ENCODE data around the gene TXNDC11.

Gene TXNDC11

DNA sequence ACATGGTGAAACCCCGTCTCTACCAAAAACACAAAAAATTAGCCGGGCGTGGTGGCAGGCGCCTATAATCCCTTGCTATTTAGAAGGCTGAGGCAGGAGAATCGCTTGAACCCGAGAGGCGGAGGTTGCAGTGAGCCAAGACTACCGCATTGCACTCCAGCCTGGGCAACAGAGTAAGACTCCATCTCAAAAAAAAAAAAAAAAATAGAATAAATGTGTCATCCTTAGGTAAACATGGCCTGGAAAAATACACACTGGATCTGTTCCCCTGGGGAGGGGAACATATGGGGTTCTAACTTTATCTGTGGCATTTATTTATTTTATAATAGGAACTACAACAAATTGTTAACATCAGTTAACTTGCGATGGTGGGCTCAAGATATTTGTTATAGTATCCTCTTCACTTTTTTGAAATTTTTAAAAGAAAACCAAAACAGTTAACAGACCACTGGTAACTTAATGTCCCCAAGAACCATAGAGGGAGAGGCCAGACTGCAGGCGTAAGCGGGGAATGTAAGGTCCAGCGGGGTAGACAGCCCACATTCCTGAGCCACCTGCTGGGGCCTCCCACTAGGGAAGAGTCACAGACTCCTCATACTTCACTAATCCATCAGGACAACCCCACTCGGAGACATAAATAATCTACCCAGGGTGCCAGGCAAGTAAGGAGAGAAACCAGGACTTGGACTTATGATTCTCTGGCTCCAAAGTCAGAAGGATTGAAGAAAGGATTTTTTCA lies 12.5 kb upstream of the TXNDC11 start:
- DNase-seq (ENCODE audit: low spot score), result no peak

GRCh38 chr16:11752856-11753255 lies 10.2 kb upstream of the TXNDC11 start:
- no peak for DNase-seq (ENCODE audit: low spot score)

- DNase-seq (ENCODE audit: low spot score), result no peak
Measured at GRCh38 chr16:11750056-11750455, 7.4 kb upstream of the TXNDC11 start.

GRCh38 chr16:11748404-11749254 lies 6.0 kb upstream of the TXNDC11 start:
- DNase-seq (ENCODE audit: low spot score), result no peak

- DNase-seq (ENCODE audit: low spot score), result no peak
Measured at GRCh38 chr16:11747949-11748403, 5.3 kb upstream of the TXNDC11 start.

DNA sequence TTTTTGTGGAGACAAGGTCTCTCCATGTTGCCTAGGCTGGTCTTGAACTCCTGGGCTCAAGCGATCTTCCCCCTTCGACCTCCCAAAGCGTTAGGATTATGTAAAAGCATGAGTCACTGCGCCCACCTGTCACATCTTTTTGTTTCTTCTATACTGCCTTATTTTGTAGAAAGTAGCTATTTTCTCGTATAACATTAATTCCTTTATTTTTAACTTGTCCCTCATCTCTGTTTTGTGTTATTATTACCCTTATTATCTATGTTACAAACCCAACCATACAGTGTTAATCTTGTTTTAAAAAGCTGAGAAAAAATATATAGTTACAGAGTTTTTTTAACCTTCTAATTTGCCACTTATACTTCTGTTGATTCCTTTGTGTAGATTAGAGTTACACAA lies 1.4 kb upstream of the TXNDC11 start:
- no peak for DNase-seq (ENCODE audit: low spot score)

DNA sequence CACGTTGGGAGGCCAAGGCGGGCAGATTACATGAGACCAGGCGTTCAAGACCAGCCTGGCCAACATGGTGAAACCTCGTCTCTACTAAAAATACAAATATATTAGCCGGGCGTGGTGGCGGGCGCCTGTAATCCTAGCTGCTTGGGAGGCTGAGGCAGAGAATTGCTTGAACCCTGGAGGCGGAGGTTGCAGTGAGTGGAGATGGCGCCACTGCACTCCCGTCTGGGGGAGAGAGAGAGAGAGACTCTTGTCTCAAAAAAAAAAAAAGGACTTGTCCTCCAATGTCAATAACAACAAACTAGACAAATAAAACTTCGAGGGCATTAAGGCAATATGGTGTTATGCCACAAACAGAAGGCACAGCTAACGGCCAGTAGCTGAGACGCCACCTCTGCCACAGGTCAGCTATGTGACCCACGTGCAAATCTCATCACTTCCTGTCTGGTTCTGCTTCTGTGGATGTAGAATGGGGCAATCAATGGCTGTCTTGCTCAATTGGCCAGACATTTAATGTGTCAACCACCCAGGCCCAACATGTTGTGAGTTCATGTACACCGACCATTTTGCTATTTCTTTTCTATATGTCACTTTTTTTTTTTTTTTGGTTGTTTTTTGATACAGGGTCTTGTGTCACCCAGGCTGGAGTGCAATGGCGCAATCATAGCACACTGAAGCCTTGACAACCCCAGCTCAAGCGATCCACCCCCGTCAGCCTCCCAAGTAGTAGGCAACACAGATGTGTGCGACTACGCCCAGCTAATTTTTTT lies 834 bp upstream of the TXNDC11 start:
- peak; percentile 51 for DNase-seq (ENCODE audit: low spot score)

- DNase-seq (ENCODE audit: low spot score), result peak; percentile 44
Measured at GRCh38 chr16:11742093-11742535, 543 bp downstream of the TXNDC11 start.

DNA sequence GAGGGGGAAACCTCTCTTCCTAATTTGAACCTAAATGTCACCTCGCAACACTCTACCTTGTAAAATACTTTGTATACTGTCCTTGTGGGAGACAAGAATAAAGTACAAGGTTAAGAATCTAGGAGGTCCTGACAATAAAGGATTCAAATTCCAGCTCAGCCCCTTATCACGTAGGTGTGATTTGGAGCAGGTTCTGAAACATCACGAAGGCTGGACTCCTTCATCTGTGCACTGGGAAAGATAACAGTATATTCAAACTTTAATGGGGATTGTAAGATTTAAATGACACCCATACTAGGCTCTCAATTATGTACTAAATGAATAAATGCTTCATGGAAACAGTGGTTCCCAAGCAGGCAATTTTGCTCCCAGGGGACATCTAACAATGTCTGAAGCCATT lies 2.1 kb downstream of the TXNDC11 start:
- DNase-seq (ENCODE audit: low spot score), result no peak

DNA sequence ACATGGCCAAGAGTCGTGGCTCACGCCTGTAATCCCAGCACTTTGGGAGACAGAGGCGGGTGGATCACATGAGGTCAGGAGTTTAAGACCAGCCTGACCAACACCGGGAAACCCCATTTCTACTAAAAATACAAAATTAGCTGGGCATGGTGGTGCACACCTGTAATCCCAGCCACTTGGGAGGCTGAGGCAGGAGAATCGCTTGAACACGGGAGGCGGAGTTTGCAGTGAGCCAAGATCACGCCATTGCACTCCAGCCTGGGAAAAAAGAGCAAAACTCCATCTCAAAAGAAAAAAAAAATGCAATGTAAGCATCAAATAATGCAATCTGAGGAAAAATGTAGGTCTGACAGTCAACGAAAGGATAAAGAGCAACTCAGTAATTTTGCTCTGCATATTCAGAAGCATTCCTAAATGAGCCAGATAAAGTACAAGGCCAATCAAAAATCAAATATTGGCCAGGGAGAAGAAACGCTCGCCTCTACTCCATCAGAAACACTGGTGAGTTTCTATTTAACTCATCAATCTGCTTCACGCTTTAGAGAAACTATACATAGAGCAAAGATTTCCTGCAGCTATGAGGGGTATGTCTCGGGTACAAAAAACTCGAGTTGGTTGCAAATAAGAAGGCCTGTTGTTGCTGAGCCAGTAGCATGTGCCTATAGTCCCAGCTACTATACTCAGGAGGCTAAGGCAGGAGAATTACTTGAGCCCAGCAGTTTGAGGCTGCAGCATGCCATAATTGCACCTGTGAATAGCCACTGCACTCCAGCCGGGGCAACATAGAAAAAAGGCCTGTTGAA lies 3.7 kb downstream of the TXNDC11 start:
- peak; percentile 61 for DNase-seq (ENCODE audit: low spot score)

DNA sequence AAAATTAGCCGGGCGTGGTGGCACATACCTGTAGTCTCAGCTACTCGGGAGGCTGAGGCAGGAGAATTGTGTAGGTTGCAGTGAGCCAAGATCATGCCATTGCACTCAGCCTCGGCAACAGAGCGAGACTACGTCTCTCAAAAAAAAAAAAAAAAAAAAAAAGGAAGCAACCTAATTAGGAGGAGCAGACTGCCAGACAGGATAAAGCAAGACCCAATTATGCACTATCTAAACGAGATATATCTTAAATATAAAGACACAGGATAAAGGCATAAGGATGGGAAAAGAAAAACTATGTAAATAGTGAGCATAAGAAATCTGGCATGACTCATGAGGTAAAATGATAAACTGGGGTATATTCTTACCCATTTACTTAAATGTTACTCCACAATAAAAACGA lies 4.9 kb downstream of the TXNDC11 start:
- no peak for DNase-seq (ENCODE audit: low spot score)

- DNase-seq (ENCODE audit: low spot score), result no peak
Measured at GRCh38 chr16:11736903-11737302, 5.8 kb downstream of the TXNDC11 start.

- DNase-seq (ENCODE audit: low spot score), result no peak
Measured at GRCh38 chr16:11735787-11736186, 6.9 kb downstream of the TXNDC11 start.

DNA sequence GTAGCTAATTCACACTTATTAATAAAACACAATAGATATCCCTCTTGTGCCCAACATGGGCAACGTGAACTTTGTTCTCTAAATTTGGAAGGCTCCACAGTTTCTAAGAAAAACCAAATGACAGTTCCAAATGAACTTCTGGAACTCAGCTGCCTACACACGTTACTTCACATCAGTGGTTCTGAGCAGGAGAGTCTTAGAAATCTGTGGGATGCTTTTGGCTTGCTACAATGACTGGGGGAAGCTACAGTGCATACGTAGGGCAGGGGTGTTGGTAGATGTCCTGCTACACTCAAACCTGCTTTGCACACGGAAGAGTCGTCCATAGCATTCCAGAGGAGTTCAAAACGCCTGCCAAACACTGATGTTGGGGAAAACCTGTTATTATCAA lies 8.0 kb downstream of the TXNDC11 start:
- DNase-seq (ENCODE audit: low spot score), result no peak

DNA sequence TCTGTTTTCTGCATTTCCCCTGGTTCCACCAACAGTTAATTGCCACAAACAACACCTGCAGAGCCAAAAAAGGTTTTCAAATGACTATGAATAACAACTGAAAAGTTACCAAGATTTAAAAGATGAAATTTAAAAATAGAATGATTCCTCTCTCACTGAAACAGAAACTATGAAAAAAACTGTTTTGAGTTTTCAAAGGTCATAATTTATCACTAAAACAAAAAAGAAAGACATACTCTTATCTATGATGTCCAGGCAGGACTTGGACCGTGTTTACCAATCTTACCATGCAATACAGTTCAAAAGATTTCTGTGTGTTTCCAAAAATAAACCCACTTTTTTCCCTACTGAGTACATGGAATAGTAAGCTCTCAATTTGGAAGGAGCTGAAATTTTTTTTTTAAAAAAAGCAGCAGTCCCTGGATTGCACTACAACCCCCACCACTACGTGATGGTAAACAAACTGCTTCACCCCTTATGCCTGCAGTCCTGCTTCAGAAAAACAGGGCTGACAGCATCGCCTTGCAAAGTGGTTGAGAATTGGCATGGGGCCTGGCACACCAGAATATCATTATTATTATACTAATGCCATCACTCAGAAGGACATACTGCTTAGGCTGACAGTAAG lies 8.5 kb downstream of the TXNDC11 start:
- DNase-seq (ENCODE audit: low spot score), result peak; percentile 30

DNA sequence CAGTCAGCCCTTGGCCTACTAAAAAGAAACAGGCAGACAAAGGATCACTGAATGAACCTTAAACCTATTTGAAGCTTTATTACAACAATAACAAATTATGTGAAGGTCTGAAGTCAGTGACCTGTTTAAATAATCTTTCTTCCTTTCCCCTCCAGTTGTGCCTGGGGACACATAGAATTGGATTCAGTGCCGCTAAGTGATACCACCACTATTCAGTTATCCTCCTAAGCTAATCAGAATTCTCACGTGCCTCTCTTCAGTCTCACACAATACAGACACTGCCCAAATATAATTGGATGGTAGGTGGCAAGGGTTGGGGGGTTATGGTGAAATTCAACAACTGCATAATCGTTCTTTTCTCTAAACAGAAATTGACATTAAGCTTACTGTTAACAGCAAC lies 11.4 kb downstream of the TXNDC11 start:
- DNase-seq (ENCODE audit: low spot score), result no peak

GRCh38 chr16:11729787-11730186 lies 12.9 kb downstream of the TXNDC11 start:
- no peak for DNase-seq (ENCODE audit: low spot score)

DNA sequence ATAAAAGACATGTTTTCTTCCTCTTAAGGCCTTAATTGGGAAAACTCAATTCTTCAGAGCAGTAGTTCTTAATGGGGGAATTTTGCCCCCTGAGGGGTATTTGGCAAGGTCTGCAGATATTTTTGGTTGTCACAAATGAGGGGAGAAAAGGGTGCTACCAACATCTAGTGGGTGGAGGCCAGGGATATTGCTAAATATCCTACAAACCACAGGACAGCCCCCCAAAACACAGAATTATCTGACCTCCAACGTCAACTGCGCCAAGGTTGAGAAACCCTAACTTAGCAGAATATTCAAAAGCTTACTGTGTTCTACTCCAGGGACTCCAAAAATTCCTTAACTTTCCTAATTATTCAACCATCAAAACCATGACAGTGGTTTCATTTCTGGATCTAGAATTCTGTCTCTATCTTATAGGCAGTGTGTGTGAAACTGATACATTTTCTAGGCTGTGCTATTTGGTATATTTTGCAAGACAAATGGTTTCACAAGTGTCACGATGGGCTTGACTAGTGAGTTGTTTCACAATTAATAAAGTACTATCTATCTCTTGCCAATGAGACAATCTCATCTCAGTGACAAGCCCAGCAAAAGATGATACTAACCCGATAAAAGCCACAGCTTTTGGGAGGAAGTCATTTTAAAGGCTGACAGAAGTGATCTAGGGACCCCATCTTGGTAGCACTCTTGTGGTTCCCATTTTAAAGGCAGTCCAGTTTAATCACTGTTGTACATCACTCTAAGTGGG lies 14.7 kb downstream of the TXNDC11 start:
- DNase-seq (ENCODE audit: low spot score), result peak; percentile 47

DNA sequence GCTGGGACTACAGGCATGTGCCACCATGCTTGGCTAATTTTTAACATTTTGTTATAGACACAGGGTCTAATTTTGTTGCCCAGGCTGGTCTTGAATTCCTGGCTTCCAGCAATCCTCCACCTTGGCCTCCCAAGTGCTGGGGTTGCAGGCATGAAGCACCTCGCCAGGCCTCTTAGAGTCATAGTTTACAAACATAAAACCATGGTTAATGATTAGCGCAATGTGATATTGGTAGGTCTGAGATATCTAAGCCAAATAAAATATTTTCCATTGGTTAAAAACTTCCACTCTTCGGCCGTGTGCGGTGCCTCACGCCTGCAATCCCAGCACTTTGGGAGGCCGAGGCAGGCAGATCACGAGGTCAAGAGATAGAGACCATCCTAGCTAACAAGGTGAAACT lies 16.6 kb downstream of the TXNDC11 start:
- no peak for DNase-seq (ENCODE audit: low spot score)

- no peak for DNase-seq (ENCODE audit: low spot score)
Measured at GRCh38 chr16:11725457-11725856, 17.2 kb downstream of the TXNDC11 start.

GRCh38 chr16:11722468-11722808 lies 20.2 kb downstream of the TXNDC11 start:
- no peak for DNase-seq (ENCODE audit: low spot score)

Measured in activated CD4-positive, alpha-beta T cell treated with anti-CD3 and anti-CD28 coated beads, Interleukin-2, Interleukin-4, amounts not matched to agents 100 ng/mL and 50 ng/mL, durations not matched to agents 16 hours and 8 hours (primary cell).